Activated effector memory CD4-positive, alpha-beta T cell treated with Interleukin-2 at 50 U/mL for 16 hours (primary cell): Measurements from ENCODE around the gene DTNB.
"Not testable (repeated sequence)": the region's sequence is repeated elsewhere in the genome, so short reads cannot be mapped to it uniquely, and the experiment has no call there.

Source experiments
- DNase-seq: peaks from one replicate; pipeline ENCODE4 v3.0.0-alpha.2; 2020

Gene DTNB

DNA sequence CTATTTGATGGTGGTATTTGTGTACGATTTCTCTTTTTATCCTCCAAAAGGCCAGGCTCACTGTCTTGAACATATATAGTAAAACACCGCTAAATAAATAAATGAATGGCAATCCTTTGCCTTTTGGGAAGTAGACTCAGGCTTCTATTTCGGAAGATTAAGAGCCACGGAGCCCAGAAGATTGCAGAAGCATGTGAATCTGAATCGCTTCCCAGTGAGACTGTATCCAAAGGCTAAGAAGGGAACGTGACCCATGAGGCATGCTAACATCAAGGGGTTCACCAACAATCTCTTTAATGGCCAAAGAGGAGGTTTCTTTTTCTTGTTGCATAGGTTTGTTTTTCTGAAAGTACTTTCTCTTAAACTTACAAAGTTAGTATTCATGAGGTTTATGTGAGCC lies 261.6 kb downstream of the DTNB start:
- DNase-seq: no peak

DNA sequence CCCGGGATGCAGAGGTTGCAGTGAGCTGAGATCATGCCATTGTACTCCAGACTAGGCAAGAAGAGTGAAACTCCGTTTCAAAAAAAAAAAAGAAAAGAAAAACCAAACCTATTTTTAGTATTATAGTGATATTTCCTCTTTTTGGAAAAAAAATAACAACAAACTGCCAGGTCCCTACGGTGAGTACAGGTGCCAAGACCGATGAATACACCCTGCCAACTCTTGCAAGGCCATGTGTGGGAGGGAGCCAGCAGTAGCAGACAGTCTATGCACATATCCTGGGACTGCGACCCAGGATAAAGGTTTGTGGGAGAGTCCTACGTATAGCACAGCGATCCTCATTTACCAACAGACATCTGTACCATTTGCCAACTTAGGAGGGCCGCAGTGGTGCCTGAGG lies 262.1 kb downstream of the DTNB start:
- DNase-seq: no peak

DNA sequence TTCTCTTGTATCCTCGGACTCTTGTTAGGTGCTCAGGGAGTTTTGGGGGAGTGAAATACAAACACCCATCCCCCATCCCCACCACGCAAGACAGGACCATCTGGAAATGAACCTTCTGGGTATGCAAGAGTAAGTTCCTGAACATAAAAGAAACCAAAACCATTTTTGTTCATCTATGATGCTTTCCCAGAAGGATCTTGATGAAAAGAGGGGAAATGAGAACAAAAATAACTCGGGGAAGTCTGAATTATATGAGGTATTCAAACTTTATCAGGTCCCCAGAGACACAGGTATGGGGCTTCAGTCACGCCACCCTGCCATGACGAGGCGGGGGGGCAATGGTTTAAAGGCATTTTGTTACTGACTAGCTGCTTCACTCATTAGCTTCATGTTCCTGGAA lies 263.0 kb downstream of the DTNB start:
- DNase-seq: no peak

DNA sequence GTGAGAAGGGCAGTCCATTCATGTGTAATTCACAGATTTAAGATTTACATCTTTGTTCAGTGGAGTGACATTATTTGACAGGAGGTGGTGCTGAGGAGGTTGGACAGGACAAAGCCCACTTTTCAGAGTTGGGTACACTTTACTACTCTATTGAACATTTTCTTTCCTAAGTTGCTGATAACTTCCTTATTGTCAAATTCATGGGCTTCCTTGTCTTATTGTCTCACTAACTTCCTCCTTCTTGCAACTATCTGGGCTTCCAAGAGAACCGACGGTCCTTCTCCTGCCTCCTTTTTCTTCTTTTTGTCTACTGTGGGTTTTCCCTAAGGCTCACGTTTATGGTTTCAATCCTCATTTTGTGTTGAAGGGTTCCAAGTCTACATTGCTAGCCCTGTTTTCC lies 263.9 kb downstream of the DTNB start:
- no peak for DNase-seq

DNA sequence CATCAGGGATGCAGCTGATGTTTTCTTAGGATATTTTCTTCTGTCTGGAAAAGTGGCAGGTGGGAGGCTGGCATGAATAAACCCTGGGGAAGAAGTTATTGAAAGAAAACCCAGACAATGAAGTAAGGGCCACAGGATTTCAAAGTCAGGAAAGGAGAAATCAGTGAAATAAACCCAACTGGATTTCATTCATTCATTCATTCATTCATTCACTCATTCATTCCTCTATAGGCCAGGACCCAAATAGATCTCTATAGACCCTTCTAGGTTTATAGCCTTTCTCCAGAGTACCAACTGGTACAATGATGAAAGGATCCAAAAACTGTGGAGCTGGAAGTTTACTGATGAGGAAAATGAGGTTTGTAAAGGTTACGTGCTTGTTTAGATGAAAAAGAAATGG lies 264.3 kb downstream of the DTNB start:
- DNase-seq: no peak

DNA sequence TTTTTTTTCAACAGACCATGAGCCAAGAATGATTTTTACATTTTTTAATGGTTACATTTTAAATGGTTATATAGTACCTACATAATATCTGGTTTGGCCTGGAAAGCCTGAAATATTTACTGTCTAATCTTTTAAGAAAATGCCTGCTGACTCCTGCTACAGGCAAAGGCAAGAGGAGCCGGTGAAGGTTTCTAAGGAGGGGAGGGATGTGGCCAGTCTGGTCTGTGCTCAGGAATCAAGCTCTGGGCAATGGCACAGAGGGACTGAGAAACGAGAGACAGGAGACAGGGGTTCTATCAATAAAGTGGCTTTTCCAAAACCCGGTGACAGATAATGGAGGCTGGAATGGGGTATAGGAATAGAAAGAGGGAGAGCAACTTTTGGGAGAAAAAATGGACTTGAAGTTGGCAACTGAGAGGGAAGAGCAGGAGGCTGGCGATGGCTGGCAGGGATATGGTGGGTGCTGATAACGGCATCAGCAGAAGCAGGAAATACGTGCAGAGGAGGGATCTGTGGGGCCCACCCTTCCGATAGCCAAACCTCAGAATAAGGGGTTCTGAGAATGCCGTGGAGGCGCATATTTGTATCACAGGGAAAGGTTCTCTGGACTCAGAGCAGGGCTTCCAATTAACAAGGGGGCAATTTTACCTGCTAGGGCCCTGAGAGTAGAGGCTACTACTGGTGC lies 267.6 kb downstream of the DTNB start:
- DNase-seq: no peak

DNA sequence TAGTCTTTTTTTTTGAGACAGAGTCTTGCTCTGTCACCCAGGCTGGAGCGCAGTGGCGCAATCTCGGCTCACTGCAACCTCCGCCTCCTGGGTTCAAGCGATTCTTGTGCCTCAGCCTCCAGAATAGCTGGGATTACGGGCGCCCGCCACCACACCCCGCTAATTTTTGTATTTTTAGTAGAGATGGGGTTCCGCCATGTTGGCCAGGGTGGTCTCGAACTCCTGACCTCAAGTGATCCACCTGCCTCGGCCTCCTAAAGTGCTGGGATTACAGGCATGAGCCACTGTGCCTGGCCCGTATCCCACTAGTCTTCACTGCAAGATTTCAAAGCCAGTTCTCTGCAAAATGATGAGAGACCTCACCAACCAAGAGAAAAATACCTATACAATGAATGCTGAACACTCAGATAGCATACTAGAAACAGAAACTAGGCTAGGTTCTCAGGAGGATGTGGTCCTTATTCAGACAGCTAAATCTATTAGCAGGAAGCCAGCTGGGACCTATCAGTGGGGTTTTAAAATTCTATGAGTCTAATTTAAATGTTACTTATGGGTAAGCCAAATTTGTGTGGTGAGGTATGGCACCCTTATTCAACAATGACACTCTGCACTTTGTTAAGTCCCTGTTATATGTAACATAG lies 270.1 kb downstream of the DTNB start:
- DNase-seq: not testable (repeated sequence)

DNA sequence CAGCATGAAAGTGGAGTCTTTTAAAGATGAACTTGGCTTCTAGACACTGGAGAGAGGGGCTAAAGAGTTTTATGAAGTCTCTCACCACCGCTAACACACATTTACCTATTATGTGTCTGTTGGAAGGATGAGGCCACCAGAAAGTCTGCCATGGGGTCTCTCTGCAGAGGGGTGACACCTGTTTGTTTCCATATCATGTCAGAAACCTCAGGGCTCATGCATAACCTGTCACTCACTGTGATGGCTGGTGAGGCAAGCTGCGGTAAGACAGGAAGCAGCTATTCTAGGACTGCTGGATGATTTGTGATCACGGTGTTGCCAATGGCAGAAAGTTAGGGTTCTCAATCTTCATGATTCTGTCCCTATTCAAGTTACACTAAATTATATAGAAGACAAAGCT lies 270.9 kb downstream of the DTNB start:
- no peak for DNase-seq

DNA sequence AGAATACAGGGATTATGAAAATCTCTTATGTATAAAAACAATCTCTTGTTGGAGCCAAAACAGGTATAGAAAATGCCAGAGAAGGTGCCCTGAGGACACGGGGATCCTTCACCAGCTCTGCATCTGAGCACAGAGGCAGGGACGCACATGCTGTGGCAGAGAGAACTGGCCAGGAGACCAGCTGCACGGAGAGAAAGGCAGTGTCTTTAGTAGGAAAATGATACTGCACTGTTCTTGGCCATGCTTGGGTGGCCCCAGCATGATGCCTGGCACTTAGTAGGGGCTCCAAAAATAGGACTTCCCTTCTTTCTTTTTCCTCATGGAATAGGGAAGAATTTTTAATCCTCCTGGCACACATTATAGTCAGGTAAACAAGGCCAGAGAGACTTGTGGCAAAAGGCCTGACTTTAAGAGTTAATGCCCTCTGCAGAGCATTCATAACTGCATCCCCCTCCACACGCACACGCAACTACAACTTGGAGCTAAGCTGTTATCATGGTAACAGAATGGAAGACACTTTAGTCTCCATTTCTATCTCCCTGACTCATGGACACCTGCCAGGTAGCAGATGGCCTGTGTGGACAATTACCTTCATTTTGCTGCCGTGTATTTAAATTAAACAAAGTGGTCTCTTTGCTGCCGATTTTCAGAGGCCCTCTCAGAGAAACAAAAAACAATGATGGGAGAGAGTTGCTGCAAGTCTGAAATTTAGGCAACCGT lies 271.9 kb downstream of the DTNB start:
- DNase-seq: no peak

DNA sequence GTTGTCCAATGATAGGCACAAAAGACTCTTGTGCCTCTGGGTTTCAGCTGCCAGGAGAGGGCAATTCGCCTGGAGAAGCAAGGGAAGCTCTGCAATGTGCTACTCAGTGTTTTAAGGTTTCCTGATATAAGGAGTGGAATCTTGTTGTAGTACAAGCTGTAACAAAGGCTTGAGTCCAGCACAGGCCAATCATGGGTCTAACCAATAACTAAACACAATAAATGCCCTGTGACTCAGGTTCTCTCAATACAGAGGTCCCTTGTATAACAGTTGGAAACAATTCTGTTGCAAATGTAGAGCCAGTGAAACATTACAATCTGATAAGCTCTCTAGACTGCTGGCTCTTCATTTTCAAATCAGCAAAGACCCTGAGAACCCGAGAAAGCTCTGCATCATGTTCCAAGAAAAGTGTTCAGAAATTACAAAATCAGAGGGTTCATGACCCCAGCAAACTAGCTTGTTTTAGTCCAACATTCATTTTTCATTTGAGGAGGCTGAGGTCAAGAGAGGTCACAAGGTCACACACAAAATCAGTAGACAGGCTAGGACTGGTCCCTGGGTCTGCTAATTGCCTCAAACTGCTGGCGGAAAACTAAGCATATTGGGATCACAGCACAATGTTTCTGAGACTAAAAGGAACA lies 272.7 kb downstream of the DTNB start:
- DNase-seq: no peak

DNA sequence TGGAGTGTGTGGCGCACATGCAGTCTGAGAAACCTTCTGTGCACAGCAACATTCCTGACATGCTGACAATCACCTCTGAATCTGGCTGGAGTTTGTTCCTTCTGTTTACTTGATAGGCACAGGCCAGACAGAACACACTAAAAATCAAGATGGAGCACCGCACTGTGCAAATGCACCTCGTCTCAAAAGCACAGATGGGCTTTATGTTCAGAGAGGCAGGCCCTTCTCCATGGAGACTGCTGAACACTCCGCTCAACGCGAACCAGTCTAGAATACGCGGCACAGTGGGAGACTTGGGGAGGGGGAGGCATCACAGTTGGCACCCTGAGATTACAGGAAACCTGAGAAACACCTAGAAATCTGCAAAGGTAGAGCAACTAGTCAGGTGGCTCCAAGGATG lies 273.2 kb downstream of the DTNB start:
- DNase-seq: no peak

DNA sequence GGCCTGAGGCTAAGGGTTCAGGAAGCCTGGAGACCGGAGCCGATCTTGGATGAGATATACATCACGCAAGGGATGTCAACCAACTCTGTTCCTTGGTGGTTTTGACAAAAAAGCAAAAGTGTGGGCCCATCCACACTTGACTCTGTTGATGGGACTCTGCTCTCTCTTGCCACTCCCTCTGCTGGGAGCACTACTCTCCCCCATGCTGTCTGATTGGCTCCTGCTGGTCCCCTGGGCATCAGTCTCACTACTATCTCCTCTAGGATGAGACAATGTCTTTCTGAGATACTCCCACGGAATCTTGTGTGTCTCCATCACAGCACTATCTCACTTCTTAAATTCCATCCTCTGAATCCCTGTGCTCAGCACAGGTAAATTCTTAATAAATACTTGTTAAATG lies 274.8 kb downstream of the DTNB start:
- DNase-seq: no peak

DNA sequence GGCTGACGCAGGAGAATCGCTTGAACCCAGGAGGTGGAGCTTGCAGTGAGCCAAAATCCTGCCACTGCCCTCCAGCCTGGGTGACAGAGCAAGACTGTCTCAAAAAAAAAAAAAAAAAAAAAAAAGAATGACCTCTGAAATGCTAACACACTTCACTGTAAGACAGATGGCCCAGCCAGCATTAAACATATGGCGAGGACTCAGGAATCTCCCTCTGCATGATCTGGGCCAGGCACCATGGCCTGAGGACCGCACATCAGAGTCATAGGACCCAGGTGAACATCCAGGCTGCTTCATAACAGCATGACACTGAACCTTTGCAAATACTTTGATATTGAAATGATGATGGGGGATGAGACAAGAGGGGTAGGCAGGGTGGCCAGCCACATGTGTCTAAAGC lies 275.6 kb downstream of the DTNB start:
- DNase-seq: no peak

DNA sequence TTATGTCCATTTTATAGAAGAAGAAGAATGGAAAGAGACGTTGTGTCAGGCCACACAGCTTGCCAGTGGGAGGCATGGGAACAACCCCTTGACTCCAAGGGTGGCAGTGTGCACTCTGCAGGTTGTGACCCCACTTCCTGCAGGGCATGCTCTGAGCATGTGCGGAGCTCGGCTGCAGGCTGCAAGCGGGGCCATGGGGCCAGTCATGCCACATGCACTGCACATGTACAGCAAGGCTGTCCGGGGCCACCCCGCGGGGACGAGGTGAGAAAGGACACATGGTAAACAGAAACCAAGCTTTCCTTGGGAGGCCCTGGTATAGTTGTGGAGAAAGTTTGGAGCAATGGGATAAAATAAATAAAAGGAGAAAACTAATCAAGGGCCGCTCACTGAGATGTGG lies 284.2 kb downstream of the DTNB start:
- no peak for DNase-seq

DNA sequence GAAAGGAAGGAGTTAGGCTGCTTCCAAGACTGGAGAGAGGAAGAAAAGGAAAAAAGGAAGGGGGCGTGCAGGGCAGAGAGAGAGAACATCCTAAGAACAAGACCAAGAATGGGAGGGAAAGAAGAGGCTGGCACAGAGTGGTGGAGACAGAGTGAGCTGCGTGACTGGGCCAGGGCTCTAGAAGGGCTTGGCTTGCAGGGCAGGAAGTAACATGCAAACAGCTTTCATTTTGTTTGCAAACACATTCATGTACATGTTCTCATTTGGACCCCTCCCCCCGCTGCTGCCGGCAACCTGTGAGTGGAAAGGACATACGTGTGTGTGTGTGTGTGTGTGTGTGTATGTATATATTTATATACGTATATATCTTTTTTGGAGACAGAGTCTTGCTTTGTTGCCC lies 284.9 kb downstream of the DTNB start:
- no peak for DNase-seq

DNA sequence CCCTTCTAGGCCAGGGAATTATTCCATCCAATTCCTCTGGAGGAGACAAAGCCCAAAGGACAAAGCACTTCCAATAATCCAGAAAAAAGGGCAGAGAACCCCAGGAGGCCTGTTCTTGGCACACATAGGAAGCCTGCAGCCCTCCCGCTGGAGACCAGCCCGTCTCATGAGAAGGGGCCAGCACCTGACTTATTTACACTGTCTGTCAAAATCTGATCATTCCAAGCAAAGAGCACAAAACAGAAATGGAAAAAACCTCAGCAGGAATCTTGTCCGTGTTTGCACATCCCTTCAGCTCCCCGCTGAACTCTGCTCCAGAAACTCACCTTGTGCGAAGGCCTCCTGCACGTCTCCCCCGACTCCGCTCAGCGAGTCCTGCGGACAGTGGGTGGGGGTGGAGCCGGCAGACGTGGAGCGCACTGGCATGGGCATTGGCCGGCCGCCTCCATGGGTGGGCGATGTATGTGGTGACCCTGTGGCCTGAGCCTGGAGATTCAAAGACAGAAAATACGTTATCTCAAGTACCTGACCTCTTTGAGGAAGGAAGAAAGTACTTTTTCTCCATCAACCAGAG lies 285.4 kb downstream of the DTNB start:
- DNase-seq: no peak

DNA sequence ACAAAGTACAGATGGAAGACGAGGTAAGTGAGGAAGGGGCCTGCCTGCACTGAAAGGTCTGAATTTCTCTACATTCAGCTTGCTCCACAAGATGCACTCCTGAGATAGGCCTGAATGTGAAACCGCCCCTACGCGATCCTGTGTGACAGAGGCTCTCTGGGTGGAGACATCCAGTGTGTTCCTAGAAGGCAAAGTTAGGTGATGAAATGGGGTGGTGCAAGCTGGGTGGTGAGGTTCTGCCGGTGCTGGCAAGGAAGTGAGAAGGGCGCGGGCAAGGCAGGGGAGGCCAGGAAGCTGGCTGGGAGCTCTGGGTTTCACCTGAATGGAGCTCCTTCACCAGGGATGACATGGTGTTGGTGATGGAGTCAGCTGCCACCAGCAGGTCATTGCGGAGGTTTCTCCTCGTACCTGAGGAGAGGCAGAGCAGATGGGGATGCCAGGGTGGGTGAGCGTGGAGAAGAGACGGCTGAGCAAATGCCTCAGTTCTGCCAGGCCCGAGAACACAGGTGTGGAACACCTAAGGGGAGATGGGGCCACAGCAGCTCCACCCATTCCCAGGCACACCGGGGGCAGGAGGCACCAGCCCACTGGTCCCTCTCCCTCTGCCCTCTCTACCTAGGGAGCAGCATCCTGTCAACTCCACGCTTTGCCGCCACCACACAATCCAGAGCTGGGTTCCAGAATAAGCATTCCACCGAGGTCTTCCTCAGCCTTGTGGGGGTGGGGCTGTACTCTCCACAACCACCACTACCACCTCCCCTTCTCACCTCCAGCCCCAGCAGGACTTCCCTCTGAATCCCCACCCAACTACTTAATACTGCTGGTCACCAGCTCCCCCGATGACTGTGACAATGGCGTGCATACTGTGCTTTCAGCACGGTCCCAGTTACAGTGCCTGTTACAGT lies 286.2 kb downstream of the DTNB start:
- no peak for DNase-seq

DNA sequence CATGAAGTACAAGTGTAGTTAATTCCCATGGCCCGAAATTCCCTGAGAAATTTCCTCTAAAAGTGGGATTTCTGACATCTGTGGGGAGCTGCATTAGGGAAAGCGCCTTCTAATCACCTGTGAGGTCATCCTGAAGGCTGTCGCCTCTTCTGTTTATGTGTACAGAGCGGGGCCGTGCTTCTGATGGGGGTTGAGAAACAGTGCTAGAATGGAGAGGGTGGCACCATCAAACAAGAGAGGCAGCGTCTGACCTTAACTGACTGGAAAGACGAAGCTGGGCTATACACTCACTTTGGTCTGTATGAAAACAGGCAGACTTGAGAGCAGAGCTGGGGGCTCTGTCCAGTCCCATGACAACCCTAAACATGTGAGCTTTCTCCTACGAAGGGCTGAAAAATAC lies 287.5 kb downstream of the DTNB start:
- DNase-seq: no peak

DNA sequence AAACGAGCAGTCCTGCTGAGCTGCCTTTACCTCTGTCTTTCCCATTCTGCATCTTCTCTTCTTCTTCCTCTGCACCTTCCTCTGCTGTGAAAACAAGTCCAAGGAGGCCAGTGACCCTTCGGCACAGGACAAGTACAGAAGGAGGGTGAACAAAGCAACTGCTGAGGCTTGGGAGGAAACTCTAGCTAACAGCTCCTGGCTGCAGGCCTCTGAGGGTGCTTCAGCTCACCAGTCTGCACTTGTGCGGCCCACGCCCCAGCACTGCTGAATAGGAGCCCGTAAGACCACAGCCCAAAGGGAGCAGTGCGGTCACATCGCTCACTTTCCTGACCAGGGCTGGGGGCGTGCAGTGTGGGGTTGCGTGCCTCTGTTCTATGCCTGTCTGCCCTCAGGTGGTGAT lies 289.6 kb downstream of the DTNB start:
- no peak for DNase-seq

DNA sequence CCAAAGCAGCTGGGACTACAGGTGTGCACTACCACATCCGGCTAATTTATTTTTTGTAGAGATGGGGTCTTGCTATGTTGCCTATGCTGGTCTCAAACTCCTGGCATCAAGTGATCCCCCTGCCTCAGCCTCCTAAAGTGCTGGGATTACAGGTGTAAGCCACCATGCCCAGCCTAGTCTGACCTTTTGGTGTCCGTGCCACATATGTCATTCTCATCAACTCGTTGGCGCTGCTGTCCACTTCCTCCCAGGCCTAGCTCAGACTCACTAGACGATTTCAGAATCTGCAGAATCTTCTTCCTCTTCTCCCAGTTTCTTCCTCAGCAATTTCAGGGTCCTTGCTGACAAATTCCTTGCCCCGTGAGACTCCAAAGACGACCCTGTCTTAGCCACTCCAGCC lies 291.9 kb downstream of the DTNB start:
- no peak for DNase-seq

DNA sequence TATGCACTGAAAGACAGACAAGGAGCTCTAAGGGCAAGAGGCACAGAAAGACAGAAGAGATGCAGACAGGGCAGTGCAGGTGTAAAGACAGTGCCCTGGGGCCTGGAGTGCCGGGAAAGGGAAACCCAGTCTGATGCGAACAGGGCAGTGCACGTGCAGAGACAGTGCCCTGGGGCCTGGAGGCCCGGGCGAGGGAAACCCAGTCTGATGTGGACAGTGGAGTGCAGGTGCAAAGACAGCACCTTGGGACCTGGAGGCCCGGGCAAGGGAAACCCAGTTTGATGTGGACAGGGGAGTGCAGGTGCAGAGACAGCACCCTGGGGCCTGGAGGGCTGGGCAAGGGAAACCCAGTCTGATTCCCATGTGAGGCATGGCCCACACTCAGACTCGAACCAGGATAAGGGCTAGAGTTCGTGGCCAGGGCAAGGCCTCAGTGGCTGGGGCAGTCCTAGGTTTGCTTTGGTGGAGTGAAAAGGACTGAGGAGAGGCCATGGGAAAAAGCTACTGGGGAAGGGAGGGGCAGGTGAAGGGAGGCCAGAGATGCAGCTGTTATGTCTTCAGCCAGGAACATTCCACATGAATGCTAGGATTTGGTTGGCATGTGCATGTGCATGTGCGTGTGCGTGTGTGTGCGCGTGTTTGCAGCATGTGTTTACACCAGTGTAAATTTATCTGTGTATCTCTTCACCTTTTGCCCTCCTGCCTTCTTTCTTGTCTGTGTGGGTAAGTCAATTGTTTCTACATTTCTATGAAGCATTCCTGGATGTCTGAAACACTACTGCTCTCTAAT lies 292.6 kb downstream of the DTNB start:
- DNase-seq: no peak

DNA sequence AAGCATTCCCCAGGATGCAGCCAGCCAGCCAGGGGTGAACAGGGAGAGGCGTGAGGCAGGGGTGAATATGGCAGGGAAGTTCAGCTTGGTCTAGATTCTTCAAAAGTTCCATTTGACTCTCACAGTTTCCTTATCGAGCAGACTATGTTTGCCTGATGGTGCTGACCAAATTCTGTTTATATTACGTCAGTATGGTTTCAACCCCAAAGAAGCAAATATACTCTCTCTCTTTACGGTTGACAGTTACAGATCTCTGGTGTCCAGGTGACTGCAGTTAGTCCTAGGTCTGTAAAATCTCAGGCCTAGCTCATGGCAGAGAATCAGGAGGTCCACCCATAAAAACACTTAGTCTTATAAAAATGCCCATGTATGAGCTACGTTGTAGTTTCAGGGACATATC lies 293.4 kb downstream of the DTNB start:
- no peak for DNase-seq
